ENCODE data around the gene MYLK3.
"Not testable (repeated sequence)": the region's sequence is repeated elsewhere in the genome, so short reads cannot be mapped to it uniquely, and the experiment has no call there.

Gene MYLK3

DNA sequence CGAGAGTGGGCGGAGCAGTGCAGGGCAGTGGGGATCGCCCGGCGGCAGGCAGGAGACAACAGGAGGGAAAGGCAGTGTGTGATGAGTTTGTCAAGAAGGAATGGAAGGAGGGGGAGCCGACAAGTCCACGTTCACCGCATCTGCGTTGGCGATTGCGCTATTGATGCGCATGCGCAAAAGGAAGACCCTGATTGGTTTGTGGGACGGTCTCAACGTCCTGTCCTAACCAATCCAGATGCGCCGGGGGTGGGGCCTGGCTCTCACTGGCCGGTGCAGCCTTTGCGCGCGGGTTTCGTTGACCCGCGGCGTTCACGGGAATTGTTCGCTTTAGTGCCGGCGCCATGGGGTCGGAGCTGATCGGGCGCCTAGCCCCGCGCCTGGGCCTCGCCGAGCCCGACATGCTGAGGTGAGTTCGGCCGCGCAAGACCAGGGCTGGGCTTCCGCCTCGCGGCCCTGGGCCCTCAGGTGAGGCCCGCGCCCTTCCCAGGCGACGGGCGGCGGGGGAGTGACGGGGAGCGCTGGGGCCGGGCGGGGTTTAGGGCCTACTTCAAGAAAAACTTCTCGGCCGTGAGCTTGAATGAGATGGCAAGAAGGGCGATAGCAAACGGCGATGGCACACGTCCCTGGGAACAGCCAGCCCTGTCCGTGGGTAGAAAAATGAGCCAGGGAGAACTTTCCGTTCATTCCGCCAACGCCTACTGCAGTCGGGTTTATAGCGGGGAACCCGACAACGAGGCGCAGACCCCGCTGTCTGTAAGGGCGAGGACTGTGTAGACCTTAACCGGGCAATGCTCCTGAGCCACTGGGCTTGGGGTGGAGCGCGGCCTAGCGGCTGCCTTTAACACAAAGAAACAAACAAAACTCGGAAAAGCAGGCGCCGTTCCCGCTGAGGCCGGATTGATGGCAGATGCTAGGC is 58.5 kb downstream of the MYLK3 start, which contains the start of gene ORC6:
Gene ORC6, plus strand, starts transcription at position 295 of the 916 bp plus-strand sequence. Its CDS starts 47 bp downstream, at position 342.
- H3K27ac ChIP-seq = peak within 1 kb of the TSS; percentile 96
- TF ChIP-seq, protein P1, sequence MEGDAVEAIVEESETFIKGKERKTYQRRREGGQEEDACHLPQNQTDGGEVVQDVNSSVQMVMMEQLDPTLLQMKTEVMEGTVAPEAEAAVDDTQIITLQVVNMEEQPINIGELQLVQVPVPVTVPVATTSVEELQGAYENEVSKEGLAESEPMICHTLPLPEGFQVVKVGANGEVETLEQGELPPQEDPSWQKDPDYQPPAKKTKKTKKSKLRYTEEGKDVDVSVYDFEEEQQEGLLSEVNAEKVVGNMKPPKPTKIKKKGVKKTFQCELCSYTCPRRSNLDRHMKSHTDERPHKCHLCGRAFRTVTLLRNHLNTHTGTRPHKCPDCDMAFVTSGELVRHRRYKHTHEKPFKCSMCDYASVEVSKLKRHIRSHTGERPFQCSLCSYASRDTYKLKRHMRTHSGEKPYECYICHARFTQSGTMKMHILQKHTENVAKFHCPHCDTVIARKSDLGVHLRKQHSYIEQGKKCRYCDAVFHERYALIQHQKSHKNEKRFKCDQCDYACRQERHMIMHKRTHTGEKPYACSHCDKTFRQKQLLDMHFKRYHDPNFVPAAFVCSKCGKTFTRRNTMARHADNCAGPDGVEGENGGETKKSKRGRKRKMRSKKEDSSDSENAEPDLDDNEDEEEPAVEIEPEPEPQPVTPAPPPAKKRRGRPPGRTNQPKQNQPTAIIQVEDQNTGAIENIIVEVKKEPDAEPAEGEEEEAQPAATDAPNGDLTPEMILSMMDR (conservative IDR thresholded peaks at IDR 0.05; ENCODE audit: low read depth) = peak; percentile 73
- POLR2A ChIA-PET (ENCODE audit: low non-redundant PET) = no interaction called here
- CTCF ChIA-PET = interaction anchor here (0.7 to 1.7 kb wide), 2 partner anchors 14 to 16 kb away, joined by 3 to 7 read pairs; no protein-coding TSS in a partner anchor
- DNase-seq (ENCODE audit: low spot score) = peak; percentile 98

DNA sequence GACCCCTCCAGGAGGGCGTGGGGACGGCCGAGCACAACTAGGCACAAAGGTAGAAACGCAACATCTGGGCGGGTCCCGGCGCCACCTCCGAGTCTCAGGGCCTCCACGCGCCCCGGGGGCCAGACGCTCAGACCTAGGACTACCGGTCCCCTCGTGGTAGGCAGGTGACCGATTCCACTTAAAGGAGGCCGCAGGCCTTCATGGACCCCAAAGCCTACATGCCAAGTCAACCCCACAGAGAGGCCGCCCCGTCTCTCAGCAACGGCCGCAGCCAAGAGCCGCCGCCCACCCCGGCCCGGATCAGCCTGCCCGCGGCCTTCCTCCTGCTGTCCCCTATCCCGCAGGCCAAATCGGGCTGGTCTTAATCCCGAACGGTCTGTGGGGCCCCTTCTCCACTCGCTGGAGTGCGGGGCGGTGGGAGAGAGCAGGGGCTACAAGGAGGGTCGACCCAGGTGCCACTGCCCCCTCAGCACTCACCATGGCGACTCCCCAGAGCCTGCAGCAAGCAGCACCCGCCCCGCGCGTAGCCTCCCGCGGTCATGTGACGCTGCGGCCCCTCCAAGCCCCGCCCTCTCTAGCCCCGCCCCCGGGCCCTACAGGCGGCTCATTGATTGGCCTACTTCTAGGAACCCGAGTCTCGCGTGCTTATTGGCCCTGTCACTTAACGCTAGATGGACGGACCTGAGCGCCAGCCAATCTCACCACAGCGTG is 59.3 kb downstream of the MYLK3 start, which contains the start of gene VPS35:
Gene VPS35, minus strand, starts transcription at position 525 of the 711 bp plus-strand sequence. Its CDS starts 45 bp downstream, at position 480.
- H3K27ac ChIP-seq = peak within 1 kb of the TSS; percentile 96
- ChIA-PET CTCF (no interaction called here), POLR2A (ENCODE audit: low non-redundant PET) (no interaction called here)
- TF ChIP-seq, protein P1 (conservative IDR thresholded peaks at IDR 0.05; ENCODE audit: low read depth) = peak; percentile 58
- DNase-seq (ENCODE audit: low spot score) = peak; percentile 98

DNA sequence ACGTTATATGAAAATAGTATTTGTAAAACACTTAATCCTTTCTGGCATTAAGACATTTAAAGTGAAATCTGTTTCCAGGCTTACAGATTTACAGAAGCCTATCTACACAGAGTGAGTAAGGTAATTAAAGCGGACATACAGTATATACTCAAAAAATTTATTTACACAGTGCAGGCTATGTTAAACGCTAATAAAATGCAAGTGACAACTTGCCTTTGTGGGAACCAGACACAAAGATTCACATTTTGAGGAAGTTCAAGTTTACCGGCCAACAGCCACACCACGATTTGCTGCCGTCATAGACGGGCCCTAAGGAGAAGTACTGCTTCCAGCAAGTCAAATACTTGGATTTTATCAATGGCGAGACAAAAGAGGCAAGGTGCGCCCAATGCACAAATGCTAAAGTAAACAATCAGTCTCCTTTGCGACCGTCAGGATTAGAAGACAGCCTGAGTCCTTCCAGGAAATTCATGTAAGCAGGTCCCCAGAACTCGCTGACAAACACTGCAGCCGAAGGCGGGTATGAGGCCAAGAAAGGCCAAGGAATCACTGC is 60.0 kb downstream of the MYLK3 start:
- H3K27ac ChIP-seq = peak overlapping the region; percentile 96
- TF ChIP-seq, protein P1 (conservative IDR thresholded peaks at IDR 0.05; ENCODE audit: low read depth) = no peak
- CTCF ChIA-PET = interaction anchor here (0.6 kb wide), 1 partner anchor 87 kb away, joined by 3 read pairs; no protein-coding TSS in a partner anchor
- POLR2A ChIA-PET (ENCODE audit: low non-redundant PET) = no interaction called here
- no peak for DNase-seq (ENCODE audit: low spot score)

DNA sequence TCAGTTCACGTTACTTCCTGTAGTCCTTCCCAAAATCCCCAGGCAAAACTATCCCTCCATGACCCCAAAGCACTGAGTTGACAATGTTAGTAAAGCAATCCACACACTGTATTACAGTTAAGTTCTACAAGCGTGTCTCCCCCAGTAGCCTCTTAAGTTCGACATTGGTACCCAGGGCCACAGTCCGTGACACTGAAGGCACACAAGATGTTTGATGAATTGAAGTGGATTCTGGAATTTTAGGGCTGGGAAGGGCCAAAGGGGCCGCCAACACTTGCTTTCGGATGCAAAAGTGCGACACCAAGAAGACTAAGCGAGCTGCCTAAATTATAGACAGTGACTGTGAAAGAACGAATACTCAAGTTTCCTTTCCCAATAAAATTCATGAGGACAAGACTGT is 60.7 kb downstream of the MYLK3 start:
- DNase-seq (ENCODE audit: low spot score) = no peak
- CTCF ChIA-PET = interaction anchor here (0.6 kb wide), 1 partner anchor 87 kb away, joined by 3 read pairs; no protein-coding TSS in a partner anchor
- TF ChIP-seq, protein P1 (conservative IDR thresholded peaks at IDR 0.05; ENCODE audit: low read depth) = no peak
- H3K27ac ChIP-seq = no peak overlapping the region
- POLR2A ChIA-PET (ENCODE audit: low non-redundant PET) = no interaction called here

DNA sequence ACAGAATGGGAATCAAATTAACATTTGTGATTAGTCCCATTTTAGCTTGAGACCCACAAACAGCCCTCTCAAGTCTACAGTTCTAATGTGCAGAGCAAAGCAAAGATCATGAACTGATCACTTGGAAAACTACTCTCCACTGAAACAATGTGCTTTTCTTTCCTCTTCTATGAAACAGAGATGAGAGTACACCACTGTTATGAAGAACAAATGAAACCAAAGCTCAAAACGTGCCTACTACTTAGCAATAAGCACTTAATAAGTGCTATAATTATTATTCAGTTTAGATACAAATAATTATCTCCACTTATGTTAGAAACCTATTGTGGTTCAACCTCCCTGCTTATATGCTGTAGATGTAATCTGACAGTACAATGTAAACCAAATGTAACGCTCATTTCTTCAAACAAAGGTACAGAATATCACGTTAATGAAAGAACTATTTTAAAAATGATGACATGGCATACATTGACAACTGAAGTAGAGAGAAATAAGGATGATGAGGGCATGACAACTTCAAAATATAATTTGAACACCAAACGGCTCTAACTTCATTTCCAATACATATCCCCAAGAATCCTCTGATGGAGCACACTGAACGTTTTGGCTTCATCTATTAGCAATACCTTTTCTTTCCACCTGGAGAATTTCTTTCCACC is 61.2 kb downstream of the MYLK3 start:
- POLR2A ChIA-PET (ENCODE audit: low non-redundant PET) = no interaction called here
- CTCF ChIA-PET = interaction anchor here (0.5 kb wide), 1 partner anchor 74 kb away, joined by 3 read pairs; no protein-coding TSS in a partner anchor
- no peak overlapping the region for H3K27ac ChIP-seq

DNA sequence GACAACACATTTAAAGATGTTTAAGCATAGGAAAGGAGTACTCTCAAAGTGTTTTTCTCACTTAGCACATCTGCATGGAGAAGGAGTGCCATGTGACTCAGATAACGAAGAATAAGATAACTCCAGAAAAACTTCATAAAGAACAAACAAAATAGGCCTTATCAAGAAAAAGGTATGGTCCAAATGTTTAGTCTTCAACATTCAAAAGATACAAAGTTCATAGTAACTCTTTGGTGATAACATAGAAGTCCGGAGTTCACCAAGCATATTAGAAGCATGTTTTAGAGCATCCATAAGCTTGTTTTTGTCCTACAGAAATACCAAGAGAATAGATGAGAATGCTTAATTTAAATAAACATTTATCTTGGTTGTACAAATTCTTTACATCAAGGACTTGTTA is 66.3 kb downstream of the MYLK3 start:
- DNase-seq (ENCODE audit: low spot score); H3K27ac ChIP-seq; CTCF ChIA-PET; POLR2A ChIA-PET (ENCODE audit: low non-redundant PET): not testable (repeated sequence)

More for the DNA sequence above, 61.2 kb downstream of the MYLK3 start:
- TF ChIP-seq, protein P1 (conservative IDR thresholded peaks at IDR 0.05; ENCODE audit: low read depth) = no peak
- DNase-seq (ENCODE audit: low spot score) = no peak

DNA sequence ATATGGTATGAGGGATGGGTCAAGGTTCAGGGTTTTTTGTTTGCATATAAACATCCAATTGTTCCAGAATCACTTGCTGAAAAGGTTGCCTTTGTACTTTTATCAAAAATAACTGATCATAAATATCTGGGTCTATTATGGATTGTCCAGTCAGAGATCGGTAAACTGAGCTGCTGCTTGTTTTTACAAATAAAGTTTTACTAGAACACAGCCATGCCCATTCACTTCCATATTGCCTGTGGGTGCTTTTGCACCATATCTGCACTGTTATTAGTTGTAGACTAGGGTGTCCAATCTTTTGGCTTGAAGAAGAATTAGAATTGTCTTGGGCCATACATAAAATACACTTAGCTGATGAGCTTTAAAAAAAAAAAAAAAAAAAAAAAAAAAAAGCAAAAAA is 70.2 kb downstream of the MYLK3 start:
- H3K27ac ChIP-seq; POLR2A ChIA-PET (ENCODE audit: low non-redundant PET); DNase-seq (ENCODE audit: low spot score): not testable (repeated sequence)
- CTCF ChIA-PET = interaction anchor here (0.6 kb wide), 1 partner anchor 985 kb away, joined by 8 read pairs; no protein-coding TSS in a partner anchor
